Fibroblast of pulmonary artery (primary cell): ENCODE measurements around the gene TMEM209.

Experiments used
- DNase-seq: peaks from one replicate; pipeline ENCODE4 v3.0.0-alpha.2; 2010; ENCODE audit warnings: low read depth
- H3K4me3 ChIP-seq: replicated peaks from 2 replicates; pipeline ENCODE4 v1.5.1; 2011; ENCODE audit warnings: low read depth, mild to moderate bottlenecking, control low read depth, low read length, moderate library complexity
- CTCF ChIP-seq: IDR thresholded peaks from 2 replicates; pipeline ENCODE4 v1.5.1; 2011; ENCODE audit warnings: mild to moderate bottlenecking, control low read depth, low read length, inconsistent platforms; ENCODE audit errors: missing control alignments

Gene TMEM209

GRCh38 chr7:130224210-130224609 is 19.0 kb upstream of the TMEM209 start:
- no peak for DNase-seq
- H3K4me3 ChIP-seq = no peak overlapping the region
- no peak for TF ChIP-seq CTCF

- no peak for TF ChIP-seq CTCF
- no peak overlapping the region for H3K4me3 ChIP-seq
- no peak for DNase-seq
Observed at GRCh38 chr7:130223646-130224045, 18.4 kb upstream of the TMEM209 start.

GRCh38 chr7:130221746-130222145 is 16.5 kb upstream of the TMEM209 start:
- no peak overlapping the region for H3K4me3 ChIP-seq
- TF ChIP-seq CTCF = no peak
- DNase-seq = no peak

GRCh38 chr7:130219871-130220270 is 14.7 kb upstream of the TMEM209 start:
- H3K4me3 ChIP-seq = no peak overlapping the region
- no peak for TF ChIP-seq CTCF
- no peak for DNase-seq

GRCh38 chr7:130218806-130219620 is 13.8 kb upstream of the TMEM209 start:
- no peak for TF ChIP-seq CTCF
- H3K4me3 ChIP-seq = no peak overlapping the region
- no peak for DNase-seq

- no peak for TF ChIP-seq CTCF
- no peak overlapping the region for H3K4me3 ChIP-seq
- DNase-seq = no peak
Observed at GRCh38 chr7:130216750-130217149, 11.5 kb upstream of the TMEM209 start.

- TF ChIP-seq CTCF = no peak
- no peak overlapping the region for H3K4me3 ChIP-seq
- DNase-seq = no peak
Observed at GRCh38 chr7:130216025-130216424, 10.8 kb upstream of the TMEM209 start.
